GM20431 (cell line): Measurements from ENCODE around the gene SLC25A5.
"Not testable (repeated sequence)": the region's sequence is repeated elsewhere in the genome, so short reads cannot be mapped to it uniquely, and the experiment has no call there.

Source experiments
- in situ Hi-C: fragments of 300-500 bp; cut with MseI, MboI; formaldehyde crosslinking; loops from one replicate; pipeline ENCODE4 v1.15.0; 2020; ENCODE audit warnings: low sequenced_read_pairs; ENCODE audit not compliant: unreplicated experiment

SLC25A5 gene

DNA sequence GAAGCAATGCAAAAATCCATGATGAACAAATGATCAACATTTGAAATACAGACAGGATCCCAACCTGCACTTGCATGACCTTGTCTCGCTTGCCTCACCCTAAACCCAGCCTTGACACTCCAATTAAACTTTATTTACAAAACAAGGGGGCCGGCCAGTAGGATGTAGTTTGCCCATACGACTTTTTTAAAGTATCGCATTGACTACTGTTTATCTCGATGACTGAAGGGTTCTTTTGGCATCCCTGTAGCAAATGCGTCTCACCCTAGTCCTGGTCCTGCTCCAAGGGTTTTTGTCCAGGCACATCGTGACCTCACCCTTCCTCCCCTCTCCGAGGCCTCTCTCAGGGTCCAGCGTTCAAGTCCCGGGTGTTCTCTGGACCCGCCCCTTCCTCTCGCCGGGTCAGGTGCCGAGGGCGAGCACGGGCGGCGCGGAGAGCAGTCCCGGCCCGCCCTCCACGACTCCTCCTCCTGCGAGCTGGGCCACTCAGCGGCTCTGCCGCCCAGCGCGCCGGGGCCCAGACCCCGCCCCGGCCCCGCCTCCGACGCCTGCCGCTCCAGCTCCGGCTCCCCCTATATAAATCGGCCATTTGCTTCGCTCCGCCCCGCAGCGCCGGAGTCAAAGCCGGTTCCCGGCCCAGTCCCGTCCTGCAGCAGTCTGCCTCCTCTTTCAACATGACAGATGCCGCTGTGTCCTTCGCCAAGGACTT lies at the start of gene SLC25A5:
TSS of gene SLC25A5 (plus strand) at position 603 of the 709 bp plus-strand sequence. CDS start at position 675, 72 bp downstream.
- in situ Hi-C loops: no loop called here

DNA sequence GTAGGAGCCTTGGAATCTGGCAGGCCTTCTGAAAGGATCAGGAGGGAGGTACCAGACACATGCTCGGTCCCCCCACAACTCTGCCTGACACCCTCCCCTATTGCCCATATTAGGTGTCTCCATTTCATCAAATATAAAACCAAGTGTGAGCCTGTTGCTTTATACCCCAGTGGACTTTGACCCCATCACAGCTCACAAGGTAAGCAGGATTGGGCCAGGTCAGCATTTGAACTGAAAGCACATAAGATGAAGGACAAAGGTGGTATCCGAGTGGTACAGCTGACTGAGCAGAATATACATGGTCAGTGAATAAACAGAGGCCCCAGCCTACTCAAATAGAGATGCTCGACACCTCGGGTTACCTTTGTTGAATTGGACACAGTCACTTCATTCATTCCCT lies 49.1 kb upstream of the SLC25A5 start:
- in situ Hi-C loops: no loop called here

- in situ Hi-C loops: no loop called here
These were observed 48.3 kb upstream of the SLC25A5 start for GRCh38 chrX:119419898-119420297.

- in situ Hi-C loops: no loop called here
These were observed 47.1 kb upstream of the SLC25A5 start for GRCh38 chrX:119421016-119421705.

DNA sequence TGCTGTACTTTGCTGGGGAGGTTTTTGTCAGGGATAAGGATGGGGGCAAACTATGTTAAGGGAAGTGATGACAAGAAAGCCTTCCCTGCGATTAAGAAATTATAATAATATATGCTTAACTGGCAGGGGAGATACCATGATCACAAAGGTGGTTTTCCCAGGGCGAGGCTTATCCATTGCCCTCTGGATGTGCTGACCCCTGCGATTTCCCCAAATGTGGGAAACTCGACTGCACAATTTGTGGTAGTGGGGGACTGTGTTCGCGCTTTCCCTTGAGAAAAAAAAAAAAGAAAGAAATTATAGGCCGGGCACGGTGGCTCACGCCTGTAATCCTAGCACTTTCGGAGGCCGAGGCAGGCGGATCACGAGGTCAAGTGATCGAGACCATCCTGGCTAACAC lies 44.6 kb upstream of the SLC25A5 start:
- in situ Hi-C loops: no loop called here

GRCh38 chrX:119424999-119425398 lies 43.2 kb upstream of the SLC25A5 start:
- in situ Hi-C loops: no loop called here

- in situ Hi-C loops: no loop called here
These were observed 41.0 kb upstream of the SLC25A5 start for GRCh38 chrX:119427024-119427794.

DNA sequence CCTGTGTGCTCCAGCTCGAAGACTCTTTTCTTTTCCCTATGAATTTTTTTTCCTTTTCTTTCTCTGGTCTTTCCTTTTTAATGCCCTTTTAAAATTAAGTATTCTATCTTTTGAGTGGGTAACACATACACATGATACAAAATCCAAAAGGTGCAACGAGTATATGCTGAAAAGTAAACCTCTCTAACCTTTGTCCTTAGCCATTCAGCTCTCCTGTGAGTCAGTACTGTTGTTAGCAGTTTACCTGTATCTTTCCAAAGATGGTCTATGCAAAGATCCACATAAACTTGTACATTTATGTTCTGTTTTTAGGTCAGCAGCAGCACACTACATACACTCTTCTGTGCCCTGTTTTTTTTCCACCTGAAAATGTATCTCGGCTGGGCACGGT lies 40.5 kb upstream of the SLC25A5 start:
- in situ Hi-C loops: no loop called here

GRCh38 chrX:119429471-119429870 lies 38.8 kb upstream of the SLC25A5 start:
- in situ Hi-C loops: no loop called here

DNA sequence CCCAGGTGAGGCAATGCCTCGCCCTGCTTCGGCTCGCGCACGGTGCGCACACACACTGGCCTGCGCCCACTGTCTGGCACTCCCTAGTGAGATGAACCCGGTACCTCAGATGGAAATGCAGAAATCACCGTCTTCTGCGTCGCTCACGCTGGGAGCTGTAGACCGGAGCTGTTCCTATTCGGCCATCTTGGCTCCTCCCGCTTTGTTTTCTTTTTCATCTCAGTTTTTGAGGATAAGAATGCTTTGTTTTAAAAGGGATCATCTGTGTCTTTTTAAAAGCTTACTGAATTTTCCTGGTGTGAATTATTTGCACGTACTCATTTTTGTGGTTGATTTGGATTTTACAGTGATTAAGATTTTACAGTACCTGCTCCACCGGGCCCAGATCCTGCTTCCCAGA lies 26.9 kb upstream of the SLC25A5 start:
- in situ Hi-C loops: not testable (repeated sequence)

DNA sequence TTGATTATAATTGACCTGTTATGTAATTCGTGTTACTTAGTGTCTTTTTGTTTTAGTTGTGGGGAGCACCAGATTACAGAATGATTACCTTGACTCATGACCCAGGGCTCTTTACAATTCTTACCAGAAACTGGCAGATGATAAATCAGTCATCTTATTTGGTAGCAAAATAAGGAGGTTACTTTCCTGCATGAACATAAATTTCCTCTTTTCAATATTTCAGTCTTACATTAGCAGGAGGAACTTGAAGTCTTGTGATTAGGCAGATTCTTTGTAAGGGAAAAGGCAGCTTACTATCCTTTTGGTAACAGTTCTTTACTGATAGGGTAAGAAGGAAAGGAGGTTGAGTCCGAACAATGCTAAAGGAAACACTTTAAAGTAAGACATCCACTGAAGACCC lies 26.0 kb upstream of the SLC25A5 start:
- in situ Hi-C loops: no loop called here

GRCh38 chrX:119453202-119453601 lies 15.0 kb upstream of the SLC25A5 start:
- in situ Hi-C loops: no loop called here

- in situ Hi-C loops: no loop called here
These were observed 13.0 kb upstream of the SLC25A5 start for GRCh38 chrX:119455264-119455663.

DNA sequence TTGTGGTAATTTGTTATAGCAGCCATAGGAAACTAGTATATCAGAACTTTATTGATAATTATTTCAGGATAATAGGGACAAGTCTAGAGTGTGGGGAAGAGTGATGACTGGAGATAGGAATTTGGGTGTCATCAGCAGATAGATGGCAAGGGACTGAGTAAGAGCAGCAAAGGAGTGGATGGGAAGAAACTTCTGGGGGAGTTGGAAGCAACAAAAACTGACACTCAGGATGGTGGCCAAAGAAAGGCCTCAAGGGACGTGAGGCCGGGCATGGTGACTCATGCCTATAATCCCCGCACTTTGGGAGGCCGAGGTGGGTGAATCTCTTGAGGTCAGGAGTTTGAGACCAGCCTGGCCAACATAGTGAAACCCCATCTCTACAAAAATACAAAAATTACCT lies 9.1 kb upstream of the SLC25A5 start:
- in situ Hi-C loops: no loop called here

DNA sequence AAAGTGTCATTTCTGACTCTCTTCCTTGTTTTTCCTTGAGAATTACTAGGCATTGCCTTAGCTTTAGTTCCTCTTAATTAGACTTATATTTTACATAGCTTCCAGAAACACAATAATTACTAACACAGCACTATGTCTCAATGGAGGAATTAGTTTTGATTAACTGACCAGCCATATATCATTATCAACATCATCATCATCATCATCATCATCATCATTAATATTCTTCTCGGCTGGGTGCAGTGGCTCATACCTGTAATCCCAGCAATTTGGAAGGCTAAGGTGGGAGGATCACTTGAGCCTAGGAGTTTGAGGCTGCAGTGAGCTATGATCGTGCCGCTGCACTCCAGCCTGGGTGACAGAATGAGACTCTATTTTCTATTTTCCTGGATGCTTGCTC lies 2.7 kb upstream of the SLC25A5 start:
- in situ Hi-C loops: no loop called here

DNA sequence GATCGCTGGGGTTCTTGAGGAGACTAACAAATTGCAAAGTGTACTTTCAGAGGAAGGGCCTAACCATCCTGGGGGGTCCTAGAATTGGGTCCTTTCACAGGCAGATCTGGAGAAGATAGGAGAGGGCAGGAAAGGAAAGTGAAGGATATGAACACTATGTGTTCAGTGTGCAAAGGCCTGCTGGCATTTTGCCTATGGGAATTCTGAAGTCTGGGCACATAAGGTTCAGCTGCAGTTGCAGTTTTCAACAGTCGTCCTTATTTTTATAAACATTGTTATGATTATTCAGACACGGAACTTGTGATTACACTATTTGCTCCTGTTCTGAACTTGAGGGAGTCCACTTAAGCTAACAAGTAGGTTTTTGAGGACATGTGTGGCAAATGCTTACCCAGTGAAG lies 1.3 kb upstream of the SLC25A5 start:
- in situ Hi-C loops: no loop called here

DNA sequence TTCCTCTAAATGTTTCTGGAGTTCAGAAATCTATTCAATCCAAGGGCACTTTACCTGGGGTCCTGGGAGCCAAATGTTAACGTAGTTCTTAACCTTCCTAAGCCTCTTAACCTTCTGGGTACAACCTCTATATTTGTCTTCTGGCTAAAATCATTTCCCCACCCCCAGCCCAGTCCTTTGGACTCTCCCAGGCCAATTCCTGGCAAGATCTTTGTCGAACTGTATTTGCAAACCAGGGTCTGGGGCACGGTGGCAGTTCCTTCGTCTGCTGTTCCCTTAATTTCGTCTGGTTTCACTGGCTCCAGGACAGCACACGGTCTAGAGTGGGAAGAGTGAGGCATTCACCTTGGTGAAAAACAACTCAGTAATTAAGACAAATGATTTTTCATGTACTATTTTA lies 811 bp upstream of the SLC25A5 start:
- in situ Hi-C loops: no loop called here

DNA sequence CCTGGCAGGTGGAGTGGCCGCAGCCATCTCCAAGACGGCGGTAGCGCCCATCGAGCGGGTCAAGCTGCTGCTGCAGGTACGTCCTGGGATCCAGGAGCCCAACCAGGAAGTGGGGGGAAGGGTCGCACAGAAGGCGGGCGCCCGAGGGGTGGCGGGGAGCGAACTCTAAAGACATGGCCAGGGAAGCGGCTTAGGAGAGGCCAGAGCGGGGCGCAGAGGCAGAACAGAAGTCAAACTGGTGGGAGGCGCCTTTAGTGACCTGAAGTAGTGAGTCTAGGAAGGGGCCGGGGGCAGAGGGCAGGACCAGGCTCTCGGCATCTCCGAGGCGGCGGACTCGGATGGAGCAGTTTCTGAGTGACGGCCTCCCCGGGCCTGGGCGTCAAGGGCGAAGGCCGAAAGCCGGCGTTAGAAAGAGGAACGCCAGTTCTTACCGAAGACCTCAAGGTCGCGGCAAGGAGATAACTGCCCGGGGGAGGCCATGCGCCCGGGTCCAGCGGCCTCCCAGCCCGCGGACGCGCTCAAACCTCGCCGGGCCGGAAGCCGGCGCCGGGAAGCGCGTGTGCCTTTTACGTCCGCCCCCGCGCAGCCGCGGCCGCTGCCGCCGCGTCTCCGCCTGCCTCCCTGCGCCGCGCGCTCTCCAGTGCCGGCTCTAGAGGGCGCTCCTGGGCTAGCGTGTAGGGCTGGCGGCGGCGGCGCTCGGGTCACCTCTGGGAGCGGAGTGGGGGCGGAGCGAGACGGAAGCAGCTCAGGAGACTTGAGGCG lies 488 bp downstream of the SLC25A5 start:
- in situ Hi-C loops: no loop called here

GRCh38 chrX:119469313-119469635 lies 1.0 kb downstream of the SLC25A5 start:
- in situ Hi-C loops: no loop called here

GRCh38 chrX:119474615-119475388 lies 6.6 kb downstream of the SLC25A5 start:
- in situ Hi-C loops: no loop called here
